K562 (cell line): ENCODE measurements around the gene OXNAD1. TPM values are rescaled to one million over a fixed set of nuclear protein-coding genes. Genes with fewer than 3 reads are reported as not detected.

Experiments
- CBX5 ChIP-seq: IDR thresholded peaks from 2 replicates; pipeline ENCODE4 v1.6.1; 2014; ENCODE audit warnings: low read depth, borderline replicate concordance
- JUN ChIP-seq, 2 experiments: sonication (generic) in 1 of 2; formaldehyde crosslinking in 1 of 2; IDR thresholded peaks; 2 replicates each; pipeline versions ENCODE4 v1.6.1 to v1.8.0; 2012 to 2022; ENCODE audit warnings: borderline replicate concordance in 2 of 2, mild to moderate bottlenecking in 2 of 2, improper control_type of control experiment in 1 of 2, low read depth in 1 of 2, low read length in 1 of 2, missing genetic modification reagents in 1 of 2
- KDM1A ChIP-seq, 2 experiments: fragments of 450-650 bp; IDR thresholded peaks; 2 replicates each; pipeline ENCODE4 v1.6.1; 2016; ENCODE audit warnings: mild to moderate bottlenecking in 2 of 2
- KLF13 ChIP-seq: fragments of 450-650 bp; IDR thresholded peaks from 2 replicates; pipeline ENCODE4 v1.6.1; 2016; ENCODE audit warnings: missing genetic modification characterization, low read depth, mild to moderate bottlenecking, missing compliant biosample characterization, moderate library complexity, borderline replicate concordance
- MCM2 ChIP-seq: fragments of 450-650 bp; IDR thresholded peaks from 2 replicates; pipeline ENCODE4 v1.6.1; 2017; ENCODE audit warnings: low read depth, mild to moderate bottlenecking
- POLR2H ChIP-seq: IDR thresholded peaks from 2 replicates; pipeline ENCODE4 v1.6.1; 2016; ENCODE audit warnings: missing genetic modification characterization, low read depth, mild to moderate bottlenecking, control low read depth, missing compliant biosample characterization, moderate library complexity
- PYGO2 ChIP-seq: fragments of 450-650 bp; IDR thresholded peaks from 2 replicates; pipeline ENCODE4 v1.6.1; 2016; ENCODE audit warnings: mild to moderate bottlenecking, missing genetic modification characterization, moderate library complexity, missing compliant biosample characterization
- SUPT5H ChIP-seq: fragments of 450-650 bp; IDR thresholded peaks from 2 replicates; pipeline ENCODE4 v1.6.1; 2016
- ZC3H8 ChIP-seq: fragments of 450-650 bp; IDR thresholded peaks from 2 replicates; pipeline ENCODE4 v1.6.1; 2017
- ZNF282 ChIP-seq: sonication (generic); formaldehyde crosslinking; IDR thresholded peaks from 2 replicates; pipeline ENCODE4 v1.8.1; 2023; ENCODE audit warnings: missing genetic modification reagents
- ZNF644 ChIP-seq: fragments of 200-800 bp; sonication (Bioruptor generic); IDR thresholded peaks from 2 replicates; pipeline ENCODE4 v1.6.1; 2016; ENCODE audit warnings: low read depth, missing genetic modification characterization, missing compliant biosample characterization
- polyA plus RNA-seq, 8 experiments: library from polyadenylated mRNA; depleted of rRNA in 4 of 8; stranded (reverse) in 5 of 8; unstranded in 3 of 8; fragments of >200 nt; fragmentation: Nextera tagmentation in 2 of 8; fragmentation: Illumina TruSeq in 1 of 8; extraction: Ambion mirVana in 2 of 8; extraction: Trizol in 1 of 8; gene quantifications; 2 replicates each; pipeline versions ENCODE4 v1.2.1 to v1.2.3, GENCODE V29; 2011 to 2014; ENCODE audit warnings: inconsistent platforms in 1 of 8, missing spikeins in 1 of 8
- total RNA-seq, 7 experiments: library from RNA; depleted of rRNA in 6 of 7; stranded (reverse); fragments of >200 nt in 6 of 7; fragmentation: Illumina TruSeq in 2 of 7; extraction: Trizol in 2 of 7; gene quantifications; 2 replicates each; pipeline versions ENCODE4 v1.2.1 to v1.2.3, GENCODE V29; 2011 to 2021; ENCODE audit warnings: low replicate concordance in 1 of 7
- TF ChIP-seq, protein P1 (sequence below): fragments of 200-600 bp; sonication (generic); IDR thresholded peaks from one replicate; pipeline ENCODE4 v1.6.1; 2012; ENCODE audit warnings: mild to moderate bottlenecking, low read depth, low read length, inconsistent platforms
- TF ChIP-seq, protein P2 (sequence below): IDR thresholded peaks from 2 replicates; pipeline ENCODE4 v1.6.1; 2011; ENCODE audit not compliant: insufficient read length; ENCODE audit errors: extremely low read depth
- TF ChIP-seq, protein P3 (sequence below): fragments of 450-650 bp; conservative IDR thresholded peaks from 2 replicates; pipeline ENCODE4 v1.6.1; 2016; ENCODE audit warnings: missing genetic modification characterization, low read depth, mild to moderate bottlenecking, missing compliant biosample characterization, moderate library complexity

The OXNAD1 gene
- total and polyA plus RNA-seq, 9 of the 15 experiments (the other 6 are each of a cell fraction or from before 2014, with no cell fraction given), result 12.8 to 44.4 (median 41.1) TPM

DNA sequence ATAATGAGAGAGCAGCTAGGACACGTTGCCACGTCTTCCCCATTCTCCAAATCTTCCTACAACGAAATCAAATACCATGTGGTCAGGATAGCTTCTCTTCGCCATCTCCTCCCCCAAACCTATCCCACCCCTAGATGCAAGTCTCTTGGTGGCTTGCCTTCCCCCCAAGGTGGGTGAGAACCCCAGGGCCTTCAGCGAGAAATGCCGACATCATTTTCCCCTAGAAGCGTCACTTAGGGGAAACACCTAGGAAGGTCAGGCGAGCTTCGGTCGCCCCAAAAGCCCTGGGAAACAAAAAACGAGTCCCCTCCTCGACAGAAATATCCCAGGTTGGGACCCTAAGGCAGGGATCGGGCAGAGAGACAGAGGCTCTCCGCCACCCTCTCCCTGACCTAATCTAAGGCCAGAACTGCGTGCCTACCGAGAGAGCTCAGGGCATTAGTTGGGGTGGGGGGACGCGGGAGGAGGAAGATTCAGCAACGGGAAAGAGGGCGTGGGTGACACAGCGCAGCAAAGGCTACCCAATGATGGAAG is 771 bp upstream of the OXNAD1 start (continued):
- TF ChIP-seq, protein P1, sequence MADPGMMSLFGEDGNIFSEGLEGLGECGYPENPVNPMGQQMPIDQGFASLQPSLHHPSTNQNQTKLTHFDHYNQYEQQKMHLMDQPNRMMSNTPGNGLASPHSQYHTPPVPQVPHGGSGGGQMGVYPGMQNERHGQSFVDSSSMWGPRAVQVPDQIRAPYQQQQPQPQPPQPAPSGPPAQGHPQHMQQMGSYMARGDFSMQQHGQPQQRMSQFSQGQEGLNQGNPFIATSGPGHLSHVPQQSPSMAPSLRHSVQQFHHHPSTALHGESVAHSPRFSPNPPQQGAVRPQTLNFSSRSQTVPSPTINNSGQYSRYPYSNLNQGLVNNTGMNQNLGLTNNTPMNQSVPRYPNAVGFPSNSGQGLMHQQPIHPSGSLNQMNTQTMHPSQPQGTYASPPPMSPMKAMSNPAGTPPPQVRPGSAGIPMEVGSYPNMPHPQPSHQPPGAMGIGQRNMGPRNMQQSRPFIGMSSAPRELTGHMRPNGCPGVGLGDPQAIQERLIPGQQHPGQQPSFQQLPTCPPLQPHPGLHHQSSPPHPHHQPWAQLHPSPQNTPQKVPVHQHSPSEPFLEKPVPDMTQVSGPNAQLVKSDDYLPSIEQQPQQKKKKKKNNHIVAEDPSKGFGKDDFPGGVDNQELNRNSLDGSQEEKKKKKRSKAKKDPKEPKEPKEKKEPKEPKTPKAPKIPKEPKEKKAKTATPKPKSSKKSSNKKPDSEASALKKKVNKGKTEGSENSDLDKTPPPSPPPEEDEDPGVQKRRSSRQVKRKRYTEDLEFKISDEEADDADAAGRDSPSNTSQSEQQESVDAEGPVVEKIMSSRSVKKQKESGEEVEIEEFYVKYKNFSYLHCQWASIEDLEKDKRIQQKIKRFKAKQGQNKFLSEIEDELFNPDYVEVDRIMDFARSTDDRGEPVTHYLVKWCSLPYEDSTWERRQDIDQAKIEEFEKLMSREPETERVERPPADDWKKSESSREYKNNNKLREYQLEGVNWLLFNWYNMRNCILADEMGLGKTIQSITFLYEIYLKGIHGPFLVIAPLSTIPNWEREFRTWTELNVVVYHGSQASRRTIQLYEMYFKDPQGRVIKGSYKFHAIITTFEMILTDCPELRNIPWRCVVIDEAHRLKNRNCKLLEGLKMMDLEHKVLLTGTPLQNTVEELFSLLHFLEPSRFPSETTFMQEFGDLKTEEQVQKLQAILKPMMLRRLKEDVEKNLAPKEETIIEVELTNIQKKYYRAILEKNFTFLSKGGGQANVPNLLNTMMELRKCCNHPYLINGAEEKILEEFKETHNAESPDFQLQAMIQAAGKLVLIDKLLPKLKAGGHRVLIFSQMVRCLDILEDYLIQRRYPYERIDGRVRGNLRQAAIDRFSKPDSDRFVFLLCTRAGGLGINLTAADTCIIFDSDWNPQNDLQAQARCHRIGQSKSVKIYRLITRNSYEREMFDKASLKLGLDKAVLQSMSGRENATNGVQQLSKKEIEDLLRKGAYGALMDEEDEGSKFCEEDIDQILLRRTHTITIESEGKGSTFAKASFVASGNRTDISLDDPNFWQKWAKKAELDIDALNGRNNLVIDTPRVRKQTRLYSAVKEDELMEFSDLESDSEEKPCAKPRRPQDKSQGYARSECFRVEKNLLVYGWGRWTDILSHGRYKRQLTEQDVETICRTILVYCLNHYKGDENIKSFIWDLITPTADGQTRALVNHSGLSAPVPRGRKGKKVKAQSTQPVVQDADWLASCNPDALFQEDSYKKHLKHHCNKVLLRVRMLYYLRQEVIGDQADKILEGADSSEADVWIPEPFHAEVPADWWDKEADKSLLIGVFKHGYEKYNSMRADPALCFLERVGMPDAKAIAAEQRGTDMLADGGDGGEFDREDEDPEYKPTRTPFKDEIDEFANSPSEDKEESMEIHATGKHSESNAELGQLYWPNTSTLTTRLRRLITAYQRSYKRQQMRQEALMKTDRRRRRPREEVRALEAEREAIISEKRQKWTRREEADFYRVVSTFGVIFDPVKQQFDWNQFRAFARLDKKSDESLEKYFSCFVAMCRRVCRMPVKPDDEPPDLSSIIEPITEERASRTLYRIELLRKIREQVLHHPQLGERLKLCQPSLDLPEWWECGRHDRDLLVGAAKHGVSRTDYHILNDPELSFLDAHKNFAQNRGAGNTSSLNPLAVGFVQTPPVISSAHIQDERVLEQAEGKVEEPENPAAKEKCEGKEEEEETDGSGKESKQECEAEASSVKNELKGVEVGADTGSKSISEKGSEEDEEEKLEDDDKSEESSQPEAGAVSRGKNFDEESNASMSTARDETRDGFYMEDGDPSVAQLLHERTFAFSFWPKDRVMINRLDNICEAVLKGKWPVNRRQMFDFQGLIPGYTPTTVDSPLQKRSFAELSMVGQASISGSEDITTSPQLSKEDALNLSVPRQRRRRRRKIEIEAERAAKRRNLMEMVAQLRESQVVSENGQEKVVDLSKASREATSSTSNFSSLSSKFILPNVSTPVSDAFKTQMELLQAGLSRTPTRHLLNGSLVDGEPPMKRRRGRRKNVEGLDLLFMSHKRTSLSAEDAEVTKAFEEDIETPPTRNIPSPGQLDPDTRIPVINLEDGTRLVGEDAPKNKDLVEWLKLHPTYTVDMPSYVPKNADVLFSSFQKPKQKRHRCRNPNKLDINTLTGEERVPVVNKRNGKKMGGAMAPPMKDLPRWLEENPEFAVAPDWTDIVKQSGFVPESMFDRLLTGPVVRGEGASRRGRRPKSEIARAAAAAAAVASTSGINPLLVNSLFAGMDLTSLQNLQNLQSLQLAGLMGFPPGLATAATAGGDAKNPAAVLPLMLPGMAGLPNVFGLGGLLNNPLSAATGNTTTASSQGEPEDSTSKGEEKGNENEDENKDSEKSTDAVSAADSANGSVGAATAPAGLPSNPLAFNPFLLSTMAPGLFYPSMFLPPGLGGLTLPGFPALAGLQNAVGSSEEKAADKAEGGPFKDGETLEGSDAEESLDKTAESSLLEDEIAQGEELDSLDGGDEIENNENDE, result no peak
- no peak for TF ChIP-seq ZC3H8
- TF ChIP-seq JUN (IDR thresholded peaks at IDR 0.05; ENCODE audit: borderline replicate concordance, low read depth, low read length), result no peak
- no peak for TF ChIP-seq JUN (CRISPR knock-in tag; IDR thresholded peaks at IDR 0.05; ENCODE audit: borderline replicate concordance)
- TF ChIP-seq KDM1A (IDR thresholded peaks at IDR 0.05), result no peak
- TF ChIP-seq CBX5, result no peak; the same call in 1 of the 2 replicates
- TF ChIP-seq ZNF644 (tag), result no peak
- TF ChIP-seq ZNF282 (CRISPR knock-in tag), result no peak
- no peak for TF ChIP-seq PYGO2
- TF ChIP-seq SUPT5H, result peak; percentile 50
- TF ChIP-seq, protein P2, sequence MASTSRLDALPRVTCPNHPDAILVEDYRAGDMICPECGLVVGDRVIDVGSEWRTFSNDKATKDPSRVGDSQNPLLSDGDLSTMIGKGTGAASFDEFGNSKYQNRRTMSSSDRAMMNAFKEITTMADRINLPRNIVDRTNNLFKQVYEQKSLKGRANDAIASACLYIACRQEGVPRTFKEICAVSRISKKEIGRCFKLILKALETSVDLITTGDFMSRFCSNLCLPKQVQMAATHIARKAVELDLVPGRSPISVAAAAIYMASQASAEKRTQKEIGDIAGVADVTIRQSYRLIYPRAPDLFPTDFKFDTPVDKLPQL, result no peak
- TF ChIP-seq MCM2, result no peak
- TF ChIP-seq, protein P3, sequence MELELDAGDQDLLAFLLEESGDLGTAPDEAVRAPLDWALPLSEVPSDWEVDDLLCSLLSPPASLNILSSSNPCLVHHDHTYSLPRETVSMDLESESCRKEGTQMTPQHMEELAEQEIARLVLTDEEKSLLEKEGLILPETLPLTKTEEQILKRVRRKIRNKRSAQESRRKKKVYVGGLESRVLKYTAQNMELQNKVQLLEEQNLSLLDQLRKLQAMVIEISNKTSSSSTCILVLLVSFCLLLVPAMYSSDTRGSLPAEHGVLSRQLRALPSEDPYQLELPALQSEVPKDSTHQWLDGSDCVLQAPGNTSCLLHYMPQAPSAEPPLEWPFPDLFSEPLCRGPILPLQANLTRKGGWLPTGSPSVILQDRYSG (tag), result no peak
- TF ChIP-seq POLR2H, result no peak
- 0 out of 2 replicates have a peak, but pooled peaks have one; percentile 69 for TF ChIP-seq KLF13 (tag)
